OCI-LY7 (cell line): ENCODE measurements around the gene GPR137B.

Source experiments
- EZH2phosphoT487 ChIP-seq: fragments of 200-600 bp; sonication (generic); IDR thresholded peaks from 2 replicates; pipeline ENCODE4 v1.6.1; 2018; ENCODE audit warnings: low read depth, borderline replicate concordance, mild to moderate bottlenecking, mixed run types, antibody characterized with exemption, low read length, moderate library complexity, mixed read lengths
- TF ChIP-seq, protein P1 (sequence below): fragments of 200-600 bp; sonication (generic); conservative IDR thresholded peaks from 2 replicates; pipeline ENCODE4 v1.5.1; 2014; ENCODE audit warnings: mild to moderate bottlenecking, antibody characterized with exemption, low read length, moderate library complexity, mixed read lengths

DNA sequence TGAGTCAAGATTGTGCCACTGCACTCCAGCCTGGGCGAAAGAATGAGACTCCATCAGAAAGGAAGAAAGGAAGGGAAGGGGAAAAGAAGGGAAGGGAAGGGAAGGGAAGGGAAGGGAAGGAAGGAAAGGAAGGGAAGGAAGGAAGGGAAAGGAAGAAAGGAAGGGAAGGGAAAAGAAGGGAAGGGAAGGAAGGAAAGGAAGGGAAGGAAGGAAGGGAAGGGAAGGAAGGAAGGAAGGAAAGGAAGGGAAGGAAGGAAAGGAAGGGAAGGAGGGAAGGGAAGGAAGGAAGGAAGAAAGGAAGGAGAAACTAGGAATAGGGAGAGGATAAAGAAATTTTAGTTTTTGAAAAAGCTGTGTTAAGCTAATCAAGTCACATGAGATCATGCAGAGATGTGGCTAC is 44.1 kb upstream of the GPR137B start:
- TF ChIP-seq, protein P1, sequence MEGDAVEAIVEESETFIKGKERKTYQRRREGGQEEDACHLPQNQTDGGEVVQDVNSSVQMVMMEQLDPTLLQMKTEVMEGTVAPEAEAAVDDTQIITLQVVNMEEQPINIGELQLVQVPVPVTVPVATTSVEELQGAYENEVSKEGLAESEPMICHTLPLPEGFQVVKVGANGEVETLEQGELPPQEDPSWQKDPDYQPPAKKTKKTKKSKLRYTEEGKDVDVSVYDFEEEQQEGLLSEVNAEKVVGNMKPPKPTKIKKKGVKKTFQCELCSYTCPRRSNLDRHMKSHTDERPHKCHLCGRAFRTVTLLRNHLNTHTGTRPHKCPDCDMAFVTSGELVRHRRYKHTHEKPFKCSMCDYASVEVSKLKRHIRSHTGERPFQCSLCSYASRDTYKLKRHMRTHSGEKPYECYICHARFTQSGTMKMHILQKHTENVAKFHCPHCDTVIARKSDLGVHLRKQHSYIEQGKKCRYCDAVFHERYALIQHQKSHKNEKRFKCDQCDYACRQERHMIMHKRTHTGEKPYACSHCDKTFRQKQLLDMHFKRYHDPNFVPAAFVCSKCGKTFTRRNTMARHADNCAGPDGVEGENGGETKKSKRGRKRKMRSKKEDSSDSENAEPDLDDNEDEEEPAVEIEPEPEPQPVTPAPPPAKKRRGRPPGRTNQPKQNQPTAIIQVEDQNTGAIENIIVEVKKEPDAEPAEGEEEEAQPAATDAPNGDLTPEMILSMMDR: no peak
- no peak for TF ChIP-seq EZH2phosphoT487
